HG02943 (cell line): Measurements from ENCODE around the gene SLC9A4.
A peak's percentile ranks its signal among the peaks of the same experiment; 100 is the strongest.

Experiments
- ATAC-seq: cut with Tn5 transposase; IDR thresholded peaks from one replicate; pipeline ENCODE4 v1.9.1; 2021; ENCODE audit warnings: mild to moderate bottlenecking, low read depth, moderate library complexity; ENCODE audit not compliant: unreplicated experiment

Gene SLC9A4

GRCh38 chr2:102473020-102473419 lies at the start of gene SLC9A4:
TSS of gene SLC9A4 (plus strand) at chr2:102473226. CDS start at chr2:102473760, 534 bp downstream.
- peak; percentile 79 for ATAC-seq

- no peak for ATAC-seq
Observed at GRCh38 chr2:102423368-102423767, 49.7 kb upstream of the SLC9A4 start.

GRCh38 chr2:102424754-102425153 lies 48.3 kb upstream of the SLC9A4 start:
- no peak for ATAC-seq

- no peak for ATAC-seq
Observed at GRCh38 chr2:102425441-102426132, 47.4 kb upstream of the SLC9A4 start.

- no peak for ATAC-seq
Observed at GRCh38 chr2:102427249-102427648, 45.8 kb upstream of the SLC9A4 start.

GRCh38 chr2:102428573-102428972 lies 44.5 kb upstream of the SLC9A4 start:
- ATAC-seq: no peak

GRCh38 chr2:102432386-102432785 lies 40.6 kb upstream of the SLC9A4 start:
- no peak for ATAC-seq

GRCh38 chr2:102433973-102434654 lies 38.9 kb upstream of the SLC9A4 start:
- no peak for ATAC-seq

GRCh38 chr2:102434655-102435381 lies 38.2 kb upstream of the SLC9A4 start:
- no peak for ATAC-seq

- no peak for ATAC-seq
Observed at GRCh38 chr2:102435741-102436140, 37.3 kb upstream of the SLC9A4 start.

GRCh38 chr2:102436323-102436722 lies 36.7 kb upstream of the SLC9A4 start:
- no peak for ATAC-seq

GRCh38 chr2:102437122-102437521 lies 35.9 kb upstream of the SLC9A4 start:
- no peak for ATAC-seq

GRCh38 chr2:102438111-102438510 lies 34.9 kb upstream of the SLC9A4 start:
- no peak for ATAC-seq

GRCh38 chr2:102438578-102438977 lies 34.4 kb upstream of the SLC9A4 start:
- no peak for ATAC-seq

GRCh38 chr2:102439065-102439695 lies 33.8 kb upstream of the SLC9A4 start:
- no peak for ATAC-seq

GRCh38 chr2:102442967-102443828 lies 29.8 kb upstream of the SLC9A4 start:
- ATAC-seq: no peak

GRCh38 chr2:102444233-102444632 lies 28.8 kb upstream of the SLC9A4 start:
- no peak for ATAC-seq

GRCh38 chr2:102446936-102447335 lies 26.1 kb upstream of the SLC9A4 start:
- no peak for ATAC-seq

GRCh38 chr2:102449370-102449974 lies 23.6 kb upstream of the SLC9A4 start:
- no peak for ATAC-seq

GRCh38 chr2:102451968-102452367 lies 21.1 kb upstream of the SLC9A4 start:
- ATAC-seq: no peak
